Neural cell (in vitro differentiated cells): Measurements from ENCODE around the gene ST3GAL3. TPM values are rescaled to one million over a fixed set of nuclear protein-coding genes. Genes with fewer than 3 reads are reported as not detected.

Experiments
- H2AFZ ChIP-seq: fragments of 200-600, 300-800 bp; sonication (generic), shearing (Covaris generic); 2 replicates; pipeline ENCODE4 v1.6.0; 2014; ENCODE audit warnings: low read depth, mild to moderate bottlenecking, antibody characterized with exemption, low read length, moderate library complexity
- H3F3A ChIP-seq: fragments of 200-600 bp; shearing (Covaris generic); 2 replicates; pipeline ENCODE4 v1.6.1; 2016; ENCODE audit warnings: mild to moderate bottlenecking, moderate library complexity, mixed read lengths, antibody characterized with exemption, low read length; ENCODE audit not compliant: insufficient read depth, poor library complexity, severe bottlenecking
- H3K27ac ChIP-seq: fragments of 200-600, 300-800 bp; sonication (generic), shearing (Covaris generic); 2 replicates; pipeline ENCODE4 v1.5.1; 2014; ENCODE audit warnings: mild to moderate bottlenecking, low read length, moderate library complexity
- H3K27me3 ChIP-seq: fragments of 300-800, 200-600 bp; sonication (generic), shearing (Covaris generic); 2 replicates; pipeline ENCODE4 v1.6.0; 2014; ENCODE audit warnings: mild to moderate bottlenecking, low read depth, low read length, moderate library complexity; ENCODE audit not compliant: insufficient read depth
- H3K36me3 ChIP-seq: fragments of 300-800, 200-600 bp; sonication (generic), shearing (Covaris generic); 2 replicates; pipeline ENCODE4 v1.5.1; 2014; ENCODE audit warnings: mild to moderate bottlenecking, antibody characterized with exemption, low read length, moderate library complexity; ENCODE audit not compliant: insufficient read depth
- H3K4me2 ChIP-seq: fragments of 300-800, 200-600 bp; sonication (generic), shearing (Covaris generic); 2 replicates; pipeline ENCODE4 v1.6.0; 2014; ENCODE audit warnings: mild to moderate bottlenecking, low read length
- H3K4me3 ChIP-seq: fragments of 300-800, 200-600 bp; sonication (generic), shearing (Covaris generic); 2 replicates; pipeline ENCODE4 v1.5.1; 2014; ENCODE audit warnings: mild to moderate bottlenecking, low read length, moderate library complexity
- H3K79me2 ChIP-seq: fragments of 200-600 bp; shearing (Covaris generic); replicated peaks from 2 replicates; pipeline ENCODE4 v1.6.0; 2014; ENCODE audit warnings: mild to moderate bottlenecking, low read length, moderate library complexity; ENCODE audit not compliant: insufficient read depth
- H3K9ac ChIP-seq: fragments of 300-800, 200-600 bp; sonication (generic), shearing (Covaris generic); 2 replicates; pipeline ENCODE4 v1.6.1; 2016; ENCODE audit warnings: mild to moderate bottlenecking, low read length, mixed read lengths
- H3K9me2 ChIP-seq: fragments of 200-600 bp; shearing (Covaris generic); 2 replicates; pipeline ENCODE4 v1.6.1; 2016; ENCODE audit warnings: mild to moderate bottlenecking, low read length, mixed read lengths; ENCODE audit not compliant: insufficient read depth
- H3K9me3 ChIP-seq: fragments of 200-600, 300-800 bp; sonication (generic), shearing (Covaris generic); 2 replicates; pipeline ENCODE4 v1.6.1; 2016; ENCODE audit warnings: mild to moderate bottlenecking, mixed run types, low read length, moderate library complexity, mixed read lengths
- H4K20me1 ChIP-seq: fragments of 200-600 bp; shearing (Covaris generic); 2 replicates; pipeline ENCODE4 v1.6.1; 2016; ENCODE audit warnings: mild to moderate bottlenecking, mixed run types; ENCODE audit not compliant: insufficient read depth
- EP300 ChIP-seq: fragments of 450-650 bp; conservative IDR thresholded peaks from 2 replicates; pipeline ENCODE4 v1.6.1; 2014; ENCODE audit warnings: antibody characterized with exemption, mild to moderate bottlenecking, moderate library complexity; ENCODE audit not compliant: poor library complexity, severe bottlenecking
- EZH2 ChIP-seq: fragments of 200-600, 300-800 bp; shearing (Covaris generic), sonication (generic); IDR thresholded peaks from 2 replicates; pipeline ENCODE4 v1.6.1; 2014; ENCODE audit warnings: antibody characterized with exemption, low read length, borderline replicate concordance, mild to moderate bottlenecking; ENCODE audit not compliant: insufficient read depth, poor library complexity, severe bottlenecking
- MXI1 ChIP-seq: fragments of 450-650 bp; conservative IDR thresholded peaks from 2 replicates; pipeline ENCODE4 v1.6.1; 2014; ENCODE audit warnings: antibody characterized with exemption, mild to moderate bottlenecking; ENCODE audit not compliant: poor library complexity, severe bottlenecking
- POLR2AphosphoS5 ChIP-seq: IDR thresholded peaks from 2 replicates; pipeline ENCODE4 v1.6.1; 2012
- RAD21 ChIP-seq: fragments of 450-650 bp; conservative IDR thresholded peaks from 2 replicates; pipeline ENCODE4 v1.6.1; 2014; ENCODE audit warnings: antibody characterized with exemption, mild to moderate bottlenecking, moderate library complexity
- SMC3 ChIP-seq: fragments of 450-650 bp; conservative IDR thresholded peaks from 2 replicates; pipeline ENCODE4 v1.6.1; 2014; ENCODE audit warnings: antibody characterized with exemption, mild to moderate bottlenecking, moderate library complexity; ENCODE audit not compliant: poor library complexity
- TAF1 ChIP-seq: IDR thresholded peaks from 2 replicates; pipeline ENCODE4 v1.6.1; 2012; ENCODE audit warnings: low read depth
- polyA plus RNA-seq: library from polyadenylated mRNA; depleted of rRNA; stranded (reverse); fragments of >200 nt; gene quantifications from 2 replicates; pipeline ENCODE4 v1.2.3, GENCODE V29; 2014
- TF ChIP-seq, protein P1 (sequence below): IDR thresholded peaks from 2 replicates; pipeline ENCODE4 v1.6.1; 2012; ENCODE audit warnings: borderline replicate concordance
- TF ChIP-seq, protein P2 (sequence below): fragments of 450-650 bp; IDR thresholded peaks from 2 replicates; pipeline ENCODE4 v1.5.1; 2014; ENCODE audit warnings: antibody characterized with exemption, mild to moderate bottlenecking, moderate library complexity; ENCODE audit not compliant: poor library complexity, severe bottlenecking

Gene ST3GAL3
- polyA plus RNA-seq, 1 donor from 2014 or later: 36.8 TPM

DNA sequence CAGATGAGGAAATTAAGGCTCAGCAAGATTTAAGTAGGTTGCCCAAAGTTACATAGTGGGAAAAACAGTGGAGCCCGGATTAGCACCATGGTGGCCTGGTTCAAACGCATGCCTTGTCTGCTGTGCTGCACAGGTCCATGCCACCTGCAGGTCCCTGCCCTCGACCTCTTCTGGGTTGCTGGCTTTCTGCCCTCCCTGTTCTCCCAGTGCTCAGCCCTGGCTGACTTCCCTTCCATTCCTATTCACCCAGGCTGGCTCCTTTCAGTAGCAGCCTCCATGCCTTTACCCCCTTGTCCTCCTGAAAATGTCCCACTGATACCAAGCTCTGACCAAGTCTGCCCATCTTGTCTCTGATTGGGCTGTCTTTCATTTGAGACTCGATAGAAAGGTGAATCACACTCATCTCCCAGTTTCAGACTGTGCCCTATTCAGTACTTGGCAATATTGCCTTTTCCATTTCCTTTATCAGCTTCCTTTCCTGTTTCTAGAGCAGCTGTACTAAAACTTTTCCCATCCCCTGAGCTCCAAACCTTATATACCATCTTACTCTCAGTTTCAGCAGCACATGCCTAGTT lies 75.8 kb downstream of the ST3GAL3 start:
- Histone ChIP-seq H3K9me3 (no peaks in the 10 kb centered on the region), H3K79me2 (no peaks in the 10 kb centered on the region), H3K27me3 (no peaks in the 10 kb centered on the region), H2AFZ (no peak overlapping the region), H4K20me1 (no peaks in the 10 kb centered on the region), H3K9ac (no peak overlapping the region), H3K36me3 (no peaks in the 10 kb centered on the region), H3F3A (no peaks in the 10 kb centered on the region), H3K4me3 (no peak overlapping the region), H3K4me2 (no peak overlapping the region), H3K9me2 (no peaks in the 10 kb centered on the region), H3K27ac (no peak overlapping the region)
- TF ChIP-seq, protein P1, sequence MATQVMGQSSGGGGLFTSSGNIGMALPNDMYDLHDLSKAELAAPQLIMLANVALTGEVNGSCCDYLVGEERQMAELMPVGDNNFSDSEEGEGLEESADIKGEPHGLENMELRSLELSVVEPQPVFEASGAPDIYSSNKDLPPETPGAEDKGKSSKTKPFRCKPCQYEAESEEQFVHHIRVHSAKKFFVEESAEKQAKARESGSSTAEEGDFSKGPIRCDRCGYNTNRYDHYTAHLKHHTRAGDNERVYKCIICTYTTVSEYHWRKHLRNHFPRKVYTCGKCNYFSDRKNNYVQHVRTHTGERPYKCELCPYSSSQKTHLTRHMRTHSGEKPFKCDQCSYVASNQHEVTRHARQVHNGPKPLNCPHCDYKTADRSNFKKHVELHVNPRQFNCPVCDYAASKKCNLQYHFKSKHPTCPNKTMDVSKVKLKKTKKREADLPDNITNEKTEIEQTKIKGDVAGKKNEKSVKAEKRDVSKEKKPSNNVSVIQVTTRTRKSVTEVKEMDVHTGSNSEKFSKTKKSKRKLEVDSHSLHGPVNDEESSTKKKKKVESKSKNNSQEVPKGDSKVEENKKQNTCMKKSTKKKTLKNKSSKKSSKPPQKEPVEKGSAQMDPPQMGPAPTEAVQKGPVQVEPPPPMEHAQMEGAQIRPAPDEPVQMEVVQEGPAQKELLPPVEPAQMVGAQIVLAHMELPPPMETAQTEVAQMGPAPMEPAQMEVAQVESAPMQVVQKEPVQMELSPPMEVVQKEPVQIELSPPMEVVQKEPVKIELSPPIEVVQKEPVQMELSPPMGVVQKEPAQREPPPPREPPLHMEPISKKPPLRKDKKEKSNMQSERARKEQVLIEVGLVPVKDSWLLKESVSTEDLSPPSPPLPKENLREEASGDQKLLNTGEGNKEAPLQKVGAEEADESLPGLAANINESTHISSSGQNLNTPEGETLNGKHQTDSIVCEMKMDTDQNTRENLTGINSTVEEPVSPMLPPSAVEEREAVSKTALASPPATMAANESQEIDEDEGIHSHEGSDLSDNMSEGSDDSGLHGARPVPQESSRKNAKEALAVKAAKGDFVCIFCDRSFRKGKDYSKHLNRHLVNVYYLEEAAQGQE: no peak
- TF ChIP-seq SMC3 (no peak), TAF1 (no peak), EP300 (no peak), RAD21 (no peak), MXI1 (no peak), POLR2AphosphoS5 (no peak), EZH2 (no peak)
- TF ChIP-seq, protein P2, sequence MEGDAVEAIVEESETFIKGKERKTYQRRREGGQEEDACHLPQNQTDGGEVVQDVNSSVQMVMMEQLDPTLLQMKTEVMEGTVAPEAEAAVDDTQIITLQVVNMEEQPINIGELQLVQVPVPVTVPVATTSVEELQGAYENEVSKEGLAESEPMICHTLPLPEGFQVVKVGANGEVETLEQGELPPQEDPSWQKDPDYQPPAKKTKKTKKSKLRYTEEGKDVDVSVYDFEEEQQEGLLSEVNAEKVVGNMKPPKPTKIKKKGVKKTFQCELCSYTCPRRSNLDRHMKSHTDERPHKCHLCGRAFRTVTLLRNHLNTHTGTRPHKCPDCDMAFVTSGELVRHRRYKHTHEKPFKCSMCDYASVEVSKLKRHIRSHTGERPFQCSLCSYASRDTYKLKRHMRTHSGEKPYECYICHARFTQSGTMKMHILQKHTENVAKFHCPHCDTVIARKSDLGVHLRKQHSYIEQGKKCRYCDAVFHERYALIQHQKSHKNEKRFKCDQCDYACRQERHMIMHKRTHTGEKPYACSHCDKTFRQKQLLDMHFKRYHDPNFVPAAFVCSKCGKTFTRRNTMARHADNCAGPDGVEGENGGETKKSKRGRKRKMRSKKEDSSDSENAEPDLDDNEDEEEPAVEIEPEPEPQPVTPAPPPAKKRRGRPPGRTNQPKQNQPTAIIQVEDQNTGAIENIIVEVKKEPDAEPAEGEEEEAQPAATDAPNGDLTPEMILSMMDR: no peak

DNA sequence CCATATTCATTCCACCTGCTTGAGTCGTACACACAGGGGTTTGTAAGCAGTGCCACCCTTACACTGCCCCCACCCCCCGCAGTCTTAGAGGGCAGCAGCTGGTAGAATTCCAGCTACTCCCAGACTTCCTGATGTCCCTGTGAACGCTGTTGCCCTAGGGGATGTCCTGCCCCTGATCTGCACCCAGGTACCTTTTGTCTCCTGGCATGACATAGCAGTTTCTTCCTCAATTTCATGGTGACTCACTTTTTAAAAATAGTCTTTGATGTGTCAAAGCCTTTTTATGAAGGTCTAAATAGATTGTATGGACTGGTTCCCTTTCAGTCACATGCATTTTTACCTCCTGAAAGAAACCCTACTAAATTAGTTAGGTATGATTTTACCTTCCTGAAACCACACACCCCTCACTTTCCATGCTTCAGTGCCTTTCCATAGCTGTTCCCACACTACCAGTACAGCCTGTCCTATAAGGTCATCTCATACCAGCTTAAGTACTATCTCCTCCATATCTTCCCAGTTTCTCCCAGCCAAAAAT lies 76.4 kb downstream of the ST3GAL3 start:
- Histone ChIP-seq H3K79me2 (no peaks in the 10 kb centered on the region), H3K36me3 (no peaks in the 10 kb centered on the region), H3K9me3 (no peaks in the 10 kb centered on the region), H3K27ac (no peak overlapping the region), H3F3A (no peaks in the 10 kb centered on the region), H4K20me1 (no peaks in the 10 kb centered on the region), H3K9ac (no peak overlapping the region), H2AFZ (no peak overlapping the region), H3K27me3 (no peaks in the 10 kb centered on the region), H3K4me2 (no peak overlapping the region), H3K4me3 (no peak overlapping the region), H3K9me2 (no peaks in the 10 kb centered on the region)
- no peak for TF ChIP-seq TAF1
- TF ChIP-seq EZH2: no peak
- no peak for TF ChIP-seq RAD21
- TF ChIP-seq EP300: no peak
- TF ChIP-seq, protein P2: no peak
- TF ChIP-seq, protein P1: no peak
- no peak for TF ChIP-seq POLR2AphosphoS5
- TF ChIP-seq SMC3: no peak
- no peak for TF ChIP-seq MXI1
